ENCODE results near the gene SMARCC2. TPM values are rescaled to one million over a fixed set of nuclear protein-coding genes. Genes with fewer than 3 reads are reported as not detected.
"Not testable (repeated sequence)": the region's sequence is repeated elsewhere in the genome, so short reads cannot be mapped to it uniquely, and the experiment has no call there.

The SMARCC2 gene
- total and polyA plus RNA-seq, 9 donors = 57.9 to 172 (median 117) TPM

DNA sequence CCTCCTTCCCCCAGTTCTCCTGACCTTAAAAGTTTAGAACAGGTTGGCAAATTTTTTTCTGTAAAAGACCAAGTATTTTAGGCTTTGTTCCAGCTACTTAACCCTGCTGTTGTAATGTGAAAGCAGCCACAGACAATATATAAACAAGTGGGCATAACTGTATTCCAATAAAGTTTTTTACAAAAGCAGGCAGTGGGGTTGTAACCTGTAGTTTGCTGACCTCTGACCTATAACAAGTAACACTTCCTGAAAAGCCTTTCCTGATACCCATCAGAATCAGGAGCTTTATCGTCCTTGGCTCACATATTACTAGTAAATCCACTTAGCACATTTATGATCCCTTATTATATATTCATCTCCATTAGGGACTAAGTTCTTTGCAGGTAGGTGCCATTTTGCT, 13.1 kb upstream of the SMARCC2 start:
- H3K27ac ChIP-seq = no peak overlapping the region
- H3K36me3 ChIP-seq = no peaks in the 10 kb centered on the region
- intact Hi-C loops (cut with DNase I) = no loop called here
- H3K4me3 ChIP-seq = no peak overlapping the region
- 33 to 45% (median 44%) methylated on average over 1 of the region's 1 CpG for WGBS, 3 donors
- H3K4me1 ChIP-seq (ENCODE audit: insufficient read depth) = no peaks in the 10 kb centered on the region
- no peaks in the 10 kb centered on the region for H3K27me3 ChIP-seq
- TF ChIP-seq, protein P1, sequence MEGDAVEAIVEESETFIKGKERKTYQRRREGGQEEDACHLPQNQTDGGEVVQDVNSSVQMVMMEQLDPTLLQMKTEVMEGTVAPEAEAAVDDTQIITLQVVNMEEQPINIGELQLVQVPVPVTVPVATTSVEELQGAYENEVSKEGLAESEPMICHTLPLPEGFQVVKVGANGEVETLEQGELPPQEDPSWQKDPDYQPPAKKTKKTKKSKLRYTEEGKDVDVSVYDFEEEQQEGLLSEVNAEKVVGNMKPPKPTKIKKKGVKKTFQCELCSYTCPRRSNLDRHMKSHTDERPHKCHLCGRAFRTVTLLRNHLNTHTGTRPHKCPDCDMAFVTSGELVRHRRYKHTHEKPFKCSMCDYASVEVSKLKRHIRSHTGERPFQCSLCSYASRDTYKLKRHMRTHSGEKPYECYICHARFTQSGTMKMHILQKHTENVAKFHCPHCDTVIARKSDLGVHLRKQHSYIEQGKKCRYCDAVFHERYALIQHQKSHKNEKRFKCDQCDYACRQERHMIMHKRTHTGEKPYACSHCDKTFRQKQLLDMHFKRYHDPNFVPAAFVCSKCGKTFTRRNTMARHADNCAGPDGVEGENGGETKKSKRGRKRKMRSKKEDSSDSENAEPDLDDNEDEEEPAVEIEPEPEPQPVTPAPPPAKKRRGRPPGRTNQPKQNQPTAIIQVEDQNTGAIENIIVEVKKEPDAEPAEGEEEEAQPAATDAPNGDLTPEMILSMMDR (IDR thresholded peaks at IDR 0.05) = no peak
- TF ChIP-seq POLR2A (IDR thresholded peaks at IDR 0.05) (no peak), EP300 (IDR thresholded peaks at IDR 0.05) (no peak)
- no peak for DNase-seq
- no peaks in the 10 kb centered on the region for H3K9me3 ChIP-seq

DNA sequence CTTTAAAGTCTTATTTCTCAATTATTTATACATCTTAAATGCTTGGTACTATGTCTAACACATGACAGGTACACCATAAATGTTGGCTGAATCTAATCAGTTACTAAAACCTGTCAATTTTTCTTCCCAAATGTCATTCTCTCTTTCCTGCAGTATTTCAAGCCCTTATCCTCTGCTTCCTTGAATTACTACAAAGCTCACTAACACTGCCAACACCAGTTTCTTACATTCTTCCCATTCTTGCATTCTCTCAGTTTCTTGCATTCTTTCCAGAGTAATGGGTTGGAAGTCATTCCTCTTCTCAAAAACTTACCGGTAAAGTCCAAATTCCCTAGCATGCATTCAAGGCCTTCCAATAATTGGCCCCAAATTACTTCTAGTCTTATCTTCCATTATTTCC, 9.6 kb upstream of the SMARCC2 start:
- intact Hi-C loops (cut with DNase I) = loop anchor here in 1 of 4 donors (10.0 kb wide), 2 partner anchors 96 to 266 kb away; partner anchors contain the start of gene SPRYD4
- Histone ChIP-seq H3K36me3 (no peaks in the 10 kb centered on the region), H3K27ac (no peak overlapping the region), H3K4me3 (no peak overlapping the region), H3K9me3 (no peaks in the 10 kb centered on the region), H3K27me3 (no peaks in the 10 kb centered on the region), H3K4me1 (ENCODE audit: insufficient read depth) (peaks cover 1% of the 10 kb centered on the region)
- no peak for DNase-seq
- TF ChIP-seq POLR2A (IDR thresholded peaks at IDR 0.05) (no peak), EP300 (IDR thresholded peaks at IDR 0.05) (no peak)
- TF ChIP-seq, protein P1 (IDR thresholded peaks at IDR 0.05) = no peak
- 9 to 14% (median 12%) methylated on average over 1 of the region's 1 CpG for WGBS, 3 donors

DNA sequence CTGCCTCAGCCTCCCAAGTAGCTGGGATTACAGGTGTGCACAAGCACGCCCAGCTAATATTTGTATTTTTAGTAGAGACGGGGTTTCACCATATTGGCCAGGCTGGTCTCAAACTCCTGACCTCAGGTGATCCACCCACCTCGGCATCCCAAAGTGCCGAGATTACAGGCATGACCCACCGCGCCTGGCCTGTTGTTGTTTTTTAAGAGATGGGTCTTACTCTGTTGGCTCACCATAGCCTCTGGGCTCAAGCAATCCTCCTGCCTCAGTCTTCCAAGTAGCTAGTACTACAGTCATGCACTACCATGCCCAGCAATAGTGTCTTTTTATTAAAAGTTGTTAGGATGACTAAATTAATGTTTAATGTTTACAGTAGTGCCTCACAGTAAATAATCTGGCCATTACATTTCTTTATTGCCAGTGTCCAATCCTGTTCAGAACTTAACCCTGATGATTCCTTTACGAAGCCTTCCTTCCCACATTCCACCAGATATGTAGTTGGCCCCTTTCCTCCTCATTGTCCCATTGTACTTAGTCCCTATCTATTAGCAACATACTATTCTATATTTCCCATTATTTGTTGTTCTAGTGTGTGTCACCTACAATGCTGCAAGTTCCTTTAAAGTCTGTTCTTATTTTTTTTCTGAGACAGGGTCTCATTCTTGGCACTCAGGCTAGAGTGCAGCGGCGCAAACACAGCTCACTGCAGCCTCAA, 8.8 kb upstream of the SMARCC2 start:
- Histone ChIP-seq H3K27me3 (no peaks in the 10 kb centered on the region), H3K4me1 (ENCODE audit: insufficient read depth) (peaks cover 1% of the 10 kb centered on the region), H3K27ac (no peak overlapping the region), H3K4me3 (no peak overlapping the region), H3K36me3 (no peaks in the 10 kb centered on the region), H3K9me3 (no peaks in the 10 kb centered on the region)
- intact Hi-C loops (cut with DNase I) = loop anchor here in 1 of 4 donors (10.0 kb wide), 2 partner anchors 97 to 267 kb away; partner anchors contain the start of gene SPRYD4
- 72 to 87% (median 77%) methylated on average over 9 of the region's 9 CpGs for WGBS, 3 donors
- no peak for DNase-seq
- no peak for TF ChIP-seq EP300 (IDR thresholded peaks at IDR 0.05)
- TF ChIP-seq POLR2A (IDR thresholded peaks at IDR 0.05) = no peak
- TF ChIP-seq, protein P1 (IDR thresholded peaks at IDR 0.05) = no peak

DNA sequence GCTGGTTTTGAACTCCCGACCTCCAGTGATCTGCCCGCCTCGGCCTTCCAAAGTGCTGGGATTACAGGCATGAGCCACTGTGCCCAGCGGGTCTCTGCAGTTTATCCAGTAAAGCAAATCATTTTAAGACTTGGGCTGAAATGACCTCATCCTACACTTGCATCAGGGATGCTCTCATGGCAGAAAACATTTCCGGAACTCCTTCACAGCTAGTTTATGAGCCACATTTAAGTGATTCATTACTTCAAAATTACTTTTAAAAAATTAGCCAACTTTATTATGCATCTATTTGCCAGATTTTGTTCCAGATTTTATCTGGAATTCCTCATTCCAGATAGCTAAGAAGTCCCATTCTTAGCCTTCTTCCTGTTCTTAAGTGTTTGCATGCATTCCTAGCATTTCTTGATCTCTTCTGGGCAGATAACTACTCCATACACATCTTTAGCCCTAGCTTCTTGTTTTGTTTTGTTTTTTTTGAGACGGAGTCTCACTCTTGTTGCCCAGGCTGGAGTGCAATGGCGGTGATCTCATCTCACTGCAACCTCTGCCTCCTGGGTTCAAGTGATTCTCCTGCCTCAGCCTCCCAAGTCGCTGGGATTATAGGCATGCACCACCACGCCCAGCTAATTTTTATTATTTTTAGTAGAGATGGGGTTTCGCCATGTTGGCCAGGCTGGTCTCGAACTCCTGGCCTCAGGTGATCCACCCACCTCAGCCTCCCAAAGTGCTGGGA, 7.7 kb upstream of the SMARCC2 start:
- not testable (repeated sequence) for H3K27me3 ChIP-seq; H3K9me3 ChIP-seq; H3K36me3 ChIP-seq; H3K4me1 ChIP-seq (ENCODE audit: insufficient read depth); H3K27ac ChIP-seq; H3K4me3 ChIP-seq
- intact Hi-C loops (cut with DNase I) = loop anchor here in 1 of 4 donors (10.0 kb wide), 2 partner anchors 98 to 268 kb away; partner anchors contain the start of gene SPRYD4
- DNase-seq = peak in 1 of 5 donors; percentile 25
- WGBS, 3 donors = 32 to 44% (median 33%) methylated on average over 11 of the region's 11 CpGs

Data from ovary (tissue), 9 donors.